ENCODE results near the gene ZMIZ1.

The ZMIZ1 gene

DNA sequence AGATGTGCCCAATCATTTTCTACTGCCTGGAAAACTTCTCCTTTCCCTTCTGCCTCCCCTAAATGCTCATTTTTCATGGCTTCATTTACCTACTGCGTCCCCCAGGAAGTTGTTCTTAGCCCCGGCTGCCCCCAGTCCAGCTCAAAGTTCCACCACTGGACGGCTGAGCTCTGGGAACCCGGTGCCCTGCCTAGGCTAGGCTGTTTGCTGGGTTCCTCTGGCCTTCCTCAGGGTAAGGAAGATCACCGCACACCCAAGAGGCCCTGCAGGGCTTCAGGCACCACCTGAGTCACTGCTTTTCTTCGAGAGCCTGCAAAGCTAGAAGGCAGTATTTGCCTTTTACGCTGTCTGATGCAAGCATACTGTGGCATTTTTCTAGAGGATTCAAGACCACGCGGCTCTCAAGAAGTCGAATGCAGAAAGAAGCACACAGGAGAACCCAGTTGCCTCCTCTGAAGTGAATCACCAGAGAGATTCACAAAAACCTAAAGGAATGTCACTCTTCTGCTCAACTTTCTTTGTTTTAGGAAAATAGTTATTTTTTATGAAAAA is 46.7 kb upstream of the ZMIZ1 start:
- no peak for DNase-seq

DNA sequence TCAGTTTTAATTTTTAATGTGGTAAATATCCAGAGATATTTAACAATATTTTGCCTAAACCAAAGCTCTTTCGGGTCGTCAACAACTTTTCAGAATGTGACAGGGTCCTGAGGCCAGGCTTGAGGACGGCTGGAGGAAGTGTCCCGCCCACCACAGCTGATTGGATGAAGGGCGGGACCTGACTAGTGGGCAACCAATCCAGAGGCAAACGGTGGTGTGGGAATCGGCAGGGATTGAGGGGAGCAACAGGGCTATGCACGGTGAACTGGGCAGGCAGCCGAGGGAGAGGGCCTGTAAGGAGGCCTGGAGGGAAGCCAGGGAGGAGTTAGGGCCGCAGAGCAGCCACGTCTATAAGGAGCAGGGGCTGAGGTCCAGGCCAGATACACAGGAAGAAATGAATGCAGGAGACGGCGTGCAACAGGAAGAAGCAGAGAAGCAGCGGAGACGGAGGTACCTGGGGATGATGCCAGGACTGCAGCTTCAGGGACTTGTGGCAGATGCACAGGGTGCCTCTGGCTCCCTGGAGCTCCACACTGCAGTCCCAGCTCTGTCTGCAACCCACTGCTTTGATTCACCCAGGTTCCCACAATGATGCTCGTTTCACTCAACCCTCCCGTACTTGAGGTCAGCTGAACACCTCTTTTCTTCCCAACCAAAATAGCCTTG is 46.1 kb upstream of the ZMIZ1 start:
- TF ChIP-seq, protein P1, sequence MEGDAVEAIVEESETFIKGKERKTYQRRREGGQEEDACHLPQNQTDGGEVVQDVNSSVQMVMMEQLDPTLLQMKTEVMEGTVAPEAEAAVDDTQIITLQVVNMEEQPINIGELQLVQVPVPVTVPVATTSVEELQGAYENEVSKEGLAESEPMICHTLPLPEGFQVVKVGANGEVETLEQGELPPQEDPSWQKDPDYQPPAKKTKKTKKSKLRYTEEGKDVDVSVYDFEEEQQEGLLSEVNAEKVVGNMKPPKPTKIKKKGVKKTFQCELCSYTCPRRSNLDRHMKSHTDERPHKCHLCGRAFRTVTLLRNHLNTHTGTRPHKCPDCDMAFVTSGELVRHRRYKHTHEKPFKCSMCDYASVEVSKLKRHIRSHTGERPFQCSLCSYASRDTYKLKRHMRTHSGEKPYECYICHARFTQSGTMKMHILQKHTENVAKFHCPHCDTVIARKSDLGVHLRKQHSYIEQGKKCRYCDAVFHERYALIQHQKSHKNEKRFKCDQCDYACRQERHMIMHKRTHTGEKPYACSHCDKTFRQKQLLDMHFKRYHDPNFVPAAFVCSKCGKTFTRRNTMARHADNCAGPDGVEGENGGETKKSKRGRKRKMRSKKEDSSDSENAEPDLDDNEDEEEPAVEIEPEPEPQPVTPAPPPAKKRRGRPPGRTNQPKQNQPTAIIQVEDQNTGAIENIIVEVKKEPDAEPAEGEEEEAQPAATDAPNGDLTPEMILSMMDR (IDR thresholded peaks at IDR 0.05; ENCODE audit: low read depth, low read length), result no peak
- H3K36me3 ChIP-seq, result no peaks in the 10 kb centered on the region
- no peak overlapping the region for H3K27ac ChIP-seq
- H3K4me3 ChIP-seq (ENCODE audit: low read depth, low read length), result no peak overlapping the region
- no peaks in the 10 kb centered on the region for H3K27me3 ChIP-seq (ENCODE audit: insufficient read depth, low read depth, severe bottlenecking)
- no peak for DNase-seq
- H3K9me3 ChIP-seq (ENCODE audit: severe bottlenecking), result peaks cover 3% of the 10 kb centered on the region

More for the DNA sequence above, 46.7 kb upstream of the ZMIZ1 start:
- Histone ChIP-seq H3K27ac (no peak overlapping the region), H3K9me3 (ENCODE audit: severe bottlenecking) (peaks cover 3% of the 10 kb centered on the region), H3K36me3 (no peaks in the 10 kb centered on the region), H3K4me3 (ENCODE audit: low read depth, low read length) (no peak overlapping the region), H3K27me3 (ENCODE audit: insufficient read depth, low read depth, severe bottlenecking) (no peaks in the 10 kb centered on the region)
- TF ChIP-seq, protein P1 (IDR thresholded peaks at IDR 0.05; ENCODE audit: low read depth, low read length), result no peak

DNA sequence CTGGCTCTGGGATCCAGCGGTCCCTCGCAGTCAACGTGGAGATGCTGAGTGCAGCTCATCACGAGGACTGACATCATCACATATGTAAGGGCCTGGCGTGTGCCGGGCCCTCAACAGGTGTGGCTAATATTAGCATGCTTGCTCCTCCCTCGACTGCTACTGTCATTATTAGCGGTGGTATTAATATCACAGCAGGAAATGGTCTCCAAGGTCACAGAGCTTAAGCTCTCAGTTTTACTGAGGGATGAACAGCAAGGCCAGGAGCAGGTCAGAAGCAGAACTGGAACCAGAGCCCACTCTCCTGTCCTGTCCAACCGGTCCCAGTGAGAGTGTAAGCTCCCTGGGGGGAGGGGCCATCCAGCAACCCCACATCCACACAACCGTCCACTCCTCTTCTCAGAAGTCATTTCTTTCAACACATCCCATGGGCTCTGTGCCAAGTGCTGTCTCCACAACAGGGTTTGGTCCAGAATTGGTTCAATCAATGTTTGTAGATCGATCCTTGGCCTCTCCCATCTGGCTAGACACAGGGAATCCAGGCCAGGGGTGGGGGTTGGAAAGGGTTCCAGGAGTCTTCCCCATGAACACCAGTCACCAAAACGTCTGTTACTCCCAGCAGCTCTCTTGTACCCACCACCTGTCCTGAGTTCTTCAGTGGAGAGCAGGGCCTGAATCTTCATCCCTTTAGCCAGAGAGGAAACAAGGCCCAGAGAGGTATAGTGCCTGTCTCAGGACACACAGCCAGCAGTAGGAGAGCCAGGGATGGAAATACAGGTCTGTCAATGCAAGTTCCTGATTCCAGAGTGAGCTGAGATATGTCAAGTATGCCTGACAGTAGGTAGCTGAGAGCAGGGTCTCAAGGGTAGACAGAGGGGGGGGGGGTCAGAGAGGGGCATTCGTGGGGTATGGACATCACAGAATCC is 45.3 kb upstream of the ZMIZ1 start:
- TF ChIP-seq, protein P1 (IDR thresholded peaks at IDR 0.05; ENCODE audit: low read depth, low read length), result no peak
- Histone ChIP-seq H3K27ac (no peak overlapping the region), H3K4me3 (ENCODE audit: low read depth, low read length) (no peak overlapping the region), H3K27me3 (ENCODE audit: insufficient read depth, low read depth, severe bottlenecking) (no peaks in the 10 kb centered on the region), H3K36me3 (no peaks in the 10 kb centered on the region), H3K9me3 (ENCODE audit: severe bottlenecking) (no peaks in the 10 kb centered on the region)
- no peak for DNase-seq

DNA sequence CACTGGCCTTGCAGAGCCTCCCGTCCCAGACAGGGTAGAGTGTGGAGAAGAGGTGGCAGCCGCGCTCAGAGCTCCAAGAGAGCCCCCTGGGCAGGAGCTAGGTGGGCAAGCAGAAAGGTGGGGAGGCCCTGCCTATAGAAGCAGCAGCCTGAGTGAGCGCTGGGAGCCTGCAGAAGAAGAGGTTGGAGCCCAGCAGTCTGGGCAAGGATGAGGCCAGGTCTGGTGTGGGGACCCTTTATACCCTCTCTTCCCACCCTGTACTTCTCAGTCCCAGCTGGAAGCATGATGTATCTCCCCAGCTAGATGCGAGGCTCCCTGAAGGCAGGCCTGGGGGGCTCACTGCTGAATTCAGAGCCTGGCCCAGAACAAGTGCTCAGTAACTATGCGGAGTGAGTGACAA is 44.5 kb upstream of the ZMIZ1 start:
- no peaks in the 10 kb centered on the region for H3K27me3 ChIP-seq (ENCODE audit: insufficient read depth, low read depth, severe bottlenecking)
- H3K4me3 ChIP-seq (ENCODE audit: low read depth, low read length), result no peak overlapping the region
- TF ChIP-seq, protein P1 (IDR thresholded peaks at IDR 0.05; ENCODE audit: low read depth, low read length), result no peak
- no peak for DNase-seq
- H3K36me3 ChIP-seq, result no peaks in the 10 kb centered on the region
- H3K9me3 ChIP-seq (ENCODE audit: severe bottlenecking), result no peaks in the 10 kb centered on the region
- H3K27ac ChIP-seq, result no peak overlapping the region

DNA sequence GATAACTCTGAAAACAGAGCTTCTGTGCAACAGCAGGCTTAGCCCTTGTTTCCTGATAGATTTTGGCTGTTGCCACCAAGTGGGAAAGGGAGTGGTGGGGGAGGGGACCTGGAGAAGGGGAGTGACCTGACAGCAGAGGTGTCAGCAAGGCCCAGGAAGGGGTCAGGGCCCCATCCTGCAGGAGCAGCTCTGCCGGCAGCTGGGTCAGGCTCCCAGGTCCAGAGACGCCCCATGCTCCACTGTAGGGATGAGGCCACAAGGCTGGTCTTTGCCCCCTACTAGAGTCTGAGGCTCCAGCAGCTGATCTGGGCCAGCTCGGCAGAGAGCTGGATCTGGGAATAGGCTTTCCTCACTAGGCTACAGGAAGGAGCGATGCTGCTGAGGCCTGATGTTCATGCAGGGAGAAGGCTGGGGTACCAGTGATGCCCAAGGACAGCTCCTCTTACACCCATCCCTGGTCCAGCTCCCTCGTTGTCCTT is 44.0 kb upstream of the ZMIZ1 start:
- Histone ChIP-seq H3K27ac (peak overlapping the region; percentile 17; the same call in 1 of the 2 replicates), H3K36me3 (no peaks in the 10 kb centered on the region), H3K9me3 (ENCODE audit: severe bottlenecking) (no peaks in the 10 kb centered on the region), H3K27me3 (ENCODE audit: insufficient read depth, low read depth, severe bottlenecking) (no peaks in the 10 kb centered on the region), H3K4me3 (ENCODE audit: low read depth, low read length) (no peak overlapping the region)
- no peak for DNase-seq
- TF ChIP-seq, protein P1 (IDR thresholded peaks at IDR 0.05; ENCODE audit: low read depth, low read length), result no peak

All from WERI-Rb-1 (cell line).